Spleen (tissue), 7 donors: Measurements from ENCODE around the gene S1PR3.

ENCODE experiments used
- POLR2A ChIP-seq, 3 donors: fragments of 450-650 bp; IDR thresholded peaks; one replicate each; pipeline ENCODE4 v1.5.1; 2017; ENCODE audit warnings: antibody characterized with exemption in 3 of 3, mild to moderate bottlenecking in 1 of 3
- POLR2AphosphoS5 ChIP-seq, 3 donors: sonication (generic); formaldehyde crosslinking; IDR thresholded peaks; one replicate each; pipeline ENCODE4 v1.5.1; 2017; ENCODE audit warnings: antibody characterized with exemption in 3 of 3
- TF ChIP-seq, protein P1 (sequence below), 11 experiments: fragments of 200-600 bp in 7 of 11; fragments of 450-650 bp in 4 of 11; sonication (generic) in 4 of 11; IDR thresholded peaks in 8 of 11; conservative IDR thresholded peaks in 3 of 11; 1 replicate in 7 of 11; 2 replicates in 4 of 11; pipeline versions ENCODE4 v1.4.0 to v1.8.0; 2016 to 2021; ENCODE audit warnings: antibody characterized with exemption in 11 of 11, inconsistent platforms in 4 of 11, mild to moderate bottlenecking in 1 of 11
- donor health status: DM: no; HTN: no; CAD: no; lungs with moderate emphysema.
- donor health status: DM: no; HTN: no; CAD: no.
- donor health status: DM: no; HTN: no; CAD: no.

DNA sequence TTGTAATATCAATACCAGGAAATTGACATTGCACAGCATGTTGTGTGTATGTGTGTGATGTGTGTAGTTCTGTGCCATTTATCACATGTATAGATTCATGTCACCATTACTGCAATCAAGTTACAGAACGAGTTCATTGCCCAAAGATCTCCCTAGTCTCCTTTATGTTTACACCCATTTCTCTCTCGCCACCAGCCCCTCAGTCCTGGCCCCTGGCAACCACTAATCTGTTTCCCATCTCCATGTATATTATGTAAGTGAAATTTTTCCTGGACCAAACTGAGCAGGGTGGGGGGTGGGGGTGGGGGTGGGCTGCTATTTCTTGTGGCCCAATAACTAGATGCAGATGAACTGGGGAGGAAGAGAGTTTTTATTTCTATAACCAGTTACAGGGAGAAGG lies 11.5 kb upstream of the S1PR3 start:
- TF ChIP-seq, protein P1, sequence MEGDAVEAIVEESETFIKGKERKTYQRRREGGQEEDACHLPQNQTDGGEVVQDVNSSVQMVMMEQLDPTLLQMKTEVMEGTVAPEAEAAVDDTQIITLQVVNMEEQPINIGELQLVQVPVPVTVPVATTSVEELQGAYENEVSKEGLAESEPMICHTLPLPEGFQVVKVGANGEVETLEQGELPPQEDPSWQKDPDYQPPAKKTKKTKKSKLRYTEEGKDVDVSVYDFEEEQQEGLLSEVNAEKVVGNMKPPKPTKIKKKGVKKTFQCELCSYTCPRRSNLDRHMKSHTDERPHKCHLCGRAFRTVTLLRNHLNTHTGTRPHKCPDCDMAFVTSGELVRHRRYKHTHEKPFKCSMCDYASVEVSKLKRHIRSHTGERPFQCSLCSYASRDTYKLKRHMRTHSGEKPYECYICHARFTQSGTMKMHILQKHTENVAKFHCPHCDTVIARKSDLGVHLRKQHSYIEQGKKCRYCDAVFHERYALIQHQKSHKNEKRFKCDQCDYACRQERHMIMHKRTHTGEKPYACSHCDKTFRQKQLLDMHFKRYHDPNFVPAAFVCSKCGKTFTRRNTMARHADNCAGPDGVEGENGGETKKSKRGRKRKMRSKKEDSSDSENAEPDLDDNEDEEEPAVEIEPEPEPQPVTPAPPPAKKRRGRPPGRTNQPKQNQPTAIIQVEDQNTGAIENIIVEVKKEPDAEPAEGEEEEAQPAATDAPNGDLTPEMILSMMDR (IDR thresholded peaks at IDR 0.05 in 8 of 11, conservative IDR thresholded peaks at IDR 0.05 in 3 of 11): no peak
- TF ChIP-seq POLR2A (IDR thresholded peaks at IDR 0.05) (no peak), POLR2AphosphoS5 (IDR thresholded peaks at IDR 0.05) (no peak)
